GM18858 (cell line): Measurements from ENCODE around the gene CHAC2.
A peak's percentile ranks its signal among the peaks of the same experiment; 100 is the strongest.
"Not testable (repeated sequence)": the region's sequence is repeated elsewhere in the genome, so short reads cannot be mapped to it uniquely, and the experiment has no call there.

Source experiments
- ATAC-seq: cut with Tn5 transposase; IDR thresholded peaks from one replicate; pipeline ENCODE4 v1.9.1; 2021; ENCODE audit not compliant: unreplicated experiment

Gene CHAC2

DNA sequence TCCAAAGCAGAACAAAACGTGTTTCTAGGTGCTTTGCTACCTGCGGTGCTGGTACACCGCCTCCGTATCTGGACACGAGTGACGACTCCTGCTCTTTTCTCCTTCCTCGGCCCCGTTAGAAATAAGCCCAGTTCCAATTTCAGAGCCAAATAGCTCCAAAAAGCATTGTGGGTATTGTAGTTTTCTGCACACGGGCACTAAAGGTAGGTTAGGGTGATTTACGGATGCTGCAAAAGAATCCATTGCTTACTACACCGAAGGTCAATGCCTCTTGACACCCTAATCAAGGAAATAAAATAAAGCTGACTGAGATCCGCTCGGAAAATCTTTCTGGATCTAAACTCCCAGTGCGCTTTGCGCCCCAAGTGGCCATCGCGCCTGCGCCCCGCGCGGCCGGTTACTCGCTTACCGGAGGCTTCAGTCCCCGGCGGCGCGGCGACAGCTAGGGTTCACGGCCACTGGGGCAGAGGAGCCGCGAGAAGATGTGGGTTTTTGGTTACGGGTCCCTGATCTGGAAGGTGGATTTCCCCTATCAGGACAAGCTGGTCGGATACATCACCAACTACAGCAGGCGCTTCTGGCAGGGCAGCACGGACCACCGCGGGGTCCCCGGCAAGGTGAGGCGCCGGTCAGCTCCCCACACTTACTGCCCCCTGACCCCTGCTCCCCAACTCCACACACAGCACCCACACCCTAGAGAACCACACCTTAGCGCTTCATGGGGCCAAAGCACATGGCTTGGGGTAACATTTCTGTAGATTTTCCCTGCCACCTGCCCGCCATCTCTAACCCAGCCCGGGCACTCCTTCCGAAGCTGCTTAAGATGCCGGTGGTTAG is at the start of gene CHAC2:
Gene CHAC2, plus strand, starts transcription at position 400 of the 837 bp plus-strand sequence. Its CDS starts 83 bp downstream, at position 483.
- ATAC-seq, result peak; percentile 81

DNA sequence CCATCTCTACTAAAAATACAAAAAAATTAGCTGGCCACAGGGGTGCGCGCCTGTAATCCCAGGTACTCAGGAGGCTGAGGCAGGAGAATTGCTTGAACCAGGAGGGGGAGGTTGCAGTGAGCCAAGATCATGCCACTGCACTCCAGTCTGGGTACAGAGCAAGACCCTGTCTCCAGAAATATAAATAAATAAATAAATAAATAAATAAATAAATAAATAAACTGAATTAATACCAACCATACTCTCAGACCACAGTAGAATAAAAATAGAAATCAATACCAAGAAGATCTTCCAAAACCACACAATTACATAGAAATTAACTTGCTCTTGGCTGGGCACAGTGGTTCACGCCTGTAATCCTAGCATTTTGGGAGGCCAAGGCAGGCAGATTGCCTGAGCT is 46.7 kb upstream of the CHAC2 start:
- ATAC-seq, result not testable (repeated sequence)

GRCh38 chr2:53724536-53724935 is 43.1 kb upstream of the CHAC2 start:
- ATAC-seq, result no peak

GRCh38 chr2:53725662-53726061 is 41.9 kb upstream of the CHAC2 start:
- ATAC-seq, result no peak

DNA sequence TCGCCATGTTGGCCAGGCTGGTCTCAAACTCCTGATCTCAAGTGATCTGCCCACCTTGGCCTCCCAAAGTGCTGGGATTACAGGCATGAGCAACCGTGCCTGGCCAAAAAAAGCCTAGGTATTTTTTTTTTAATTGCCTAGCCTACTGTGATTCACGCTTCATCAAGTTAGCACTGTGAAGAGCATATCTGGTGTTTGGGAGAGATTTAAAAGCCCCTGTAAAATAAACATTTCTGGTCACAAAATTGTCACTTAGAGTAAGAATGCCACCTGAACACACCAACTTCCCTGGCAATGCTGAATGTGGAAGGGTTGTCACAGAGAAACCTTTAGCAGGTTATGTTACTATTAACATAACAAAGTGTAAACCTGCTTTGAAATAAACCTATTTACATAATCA is 39.7 kb upstream of the CHAC2 start:
- ATAC-seq, result no peak

DNA sequence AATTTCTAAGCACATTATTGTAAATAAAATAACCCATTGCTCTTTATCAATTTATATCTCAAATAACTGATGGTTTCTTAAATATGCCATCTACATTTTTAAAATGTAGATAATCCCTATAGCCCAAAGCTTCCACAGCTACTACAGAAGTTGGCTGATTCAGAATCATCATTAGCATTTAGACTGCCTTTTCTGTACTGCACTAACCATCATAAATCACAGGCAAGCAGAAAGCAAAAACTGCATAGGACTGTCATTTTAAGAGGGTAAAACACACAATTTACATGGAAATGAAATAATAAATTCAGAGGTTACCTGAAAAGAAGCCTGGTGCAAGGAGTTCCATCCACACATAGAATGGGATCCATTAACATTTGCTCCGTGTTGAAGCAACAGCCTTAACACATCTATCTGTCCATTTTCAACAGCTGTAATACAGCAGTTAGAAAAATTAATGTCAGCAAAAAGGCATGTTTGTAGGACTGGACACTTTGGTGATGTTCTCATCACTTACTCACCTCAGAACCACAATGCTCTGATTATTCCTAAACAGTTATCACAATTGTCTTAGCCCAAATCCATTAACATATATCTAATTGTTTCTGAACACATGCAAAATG is 38.4 kb upstream of the CHAC2 start:
- no peak for ATAC-seq

GRCh38 chr2:53737091-53737490 is 30.5 kb upstream of the CHAC2 start:
- ATAC-seq, result no peak

GRCh38 chr2:53739032-53739431 is 28.6 kb upstream of the CHAC2 start:
- no peak for ATAC-seq

DNA sequence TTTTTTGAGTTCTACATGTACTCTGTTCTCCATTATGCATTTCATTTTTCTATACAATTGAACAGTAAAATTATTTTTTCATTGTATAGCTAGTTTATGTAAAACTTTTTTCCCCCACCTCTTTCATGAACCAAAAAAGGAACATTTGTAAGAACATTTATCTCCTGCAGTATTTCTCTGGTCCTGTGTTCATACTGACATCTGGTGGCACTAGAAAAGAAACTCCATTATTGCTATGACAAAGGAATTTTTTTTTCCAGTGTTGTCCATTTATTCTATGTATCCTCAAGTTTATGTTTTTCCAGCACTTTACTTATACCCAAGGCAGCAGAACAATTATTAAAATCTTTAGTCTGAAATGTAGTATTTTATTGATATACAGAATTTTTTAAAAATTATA is 27.4 kb upstream of the CHAC2 start:
- no peak for ATAC-seq

DNA sequence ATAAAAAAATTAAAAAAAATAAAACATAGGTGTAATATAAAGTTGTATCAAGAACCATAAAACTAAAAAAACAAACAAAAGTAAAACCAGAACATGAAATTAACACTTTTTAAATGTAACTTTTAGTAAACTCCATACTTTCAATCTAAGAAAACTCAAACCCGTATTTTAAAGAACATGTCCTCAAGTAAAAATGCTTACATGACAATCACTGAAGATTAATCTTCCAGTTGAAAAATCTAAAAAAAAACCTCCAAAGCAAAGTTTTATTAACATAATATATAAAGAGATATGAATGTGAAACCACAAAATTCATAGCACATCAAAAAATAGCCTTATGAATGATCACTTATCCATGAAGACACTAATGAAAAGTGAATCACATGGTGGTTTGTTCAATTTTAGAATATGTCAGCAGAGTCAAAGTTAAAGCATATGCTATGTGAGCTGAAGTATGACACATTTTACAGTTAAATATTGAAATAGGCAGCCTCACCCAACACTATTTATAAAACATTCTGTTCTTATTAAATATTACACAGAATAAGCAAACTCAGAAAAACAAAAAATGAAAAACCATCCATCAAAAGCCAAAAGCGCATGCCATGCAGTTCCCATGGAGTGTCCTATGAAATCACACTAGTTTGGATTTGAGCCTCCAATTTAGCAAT is 23.1 kb upstream of the CHAC2 start:
- no peak for ATAC-seq

GRCh38 chr2:53750041-53750768 is 17.4 kb upstream of the CHAC2 start:
- ATAC-seq, result peak; percentile 22

DNA sequence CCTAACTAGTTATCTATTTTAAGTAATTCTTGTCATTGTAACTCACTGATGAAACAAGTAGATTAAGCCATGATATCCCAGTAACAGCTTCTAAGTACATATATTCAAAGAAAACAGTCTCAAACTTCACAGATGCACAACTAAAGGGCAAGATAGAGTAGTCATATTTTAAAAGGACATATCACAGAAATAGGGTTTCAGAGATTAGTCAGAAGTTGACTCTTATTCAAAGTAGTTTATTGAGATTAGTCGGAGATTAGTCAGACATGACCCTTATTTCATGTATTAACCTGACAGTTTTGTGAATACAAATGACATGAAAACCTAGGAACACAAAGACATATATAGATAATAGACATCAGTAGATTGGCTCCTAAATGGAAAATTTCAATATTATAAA is 15.9 kb upstream of the CHAC2 start:
- ATAC-seq, result peak; percentile 96

DNA sequence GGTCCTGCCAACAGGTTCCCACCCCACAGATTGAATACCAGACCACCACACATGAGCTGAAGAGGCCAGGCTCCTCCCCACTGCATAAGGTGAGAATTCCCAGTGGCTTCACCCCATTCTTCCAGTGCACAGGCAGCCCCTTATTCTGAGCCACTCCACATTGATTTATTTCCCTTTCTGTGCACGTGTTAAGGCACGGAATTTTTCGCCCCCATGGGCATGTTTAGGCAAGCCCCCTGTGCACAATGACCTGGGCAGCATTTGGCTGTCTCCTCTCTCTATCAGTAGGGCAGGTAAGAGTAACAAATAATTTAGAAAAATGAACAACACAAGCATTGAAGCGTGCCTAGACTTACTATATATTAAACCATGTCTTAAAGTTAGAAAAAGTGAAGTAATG is 15.2 kb upstream of the CHAC2 start:
- no peak for ATAC-seq

- ATAC-seq, result no peak
Observed at GRCh38 chr2:53753041-53753440, 14.6 kb upstream of the CHAC2 start.

- ATAC-seq, result no peak
Observed at GRCh38 chr2:53755121-53755520, 12.5 kb upstream of the CHAC2 start.

- ATAC-seq, result no peak
Observed at GRCh38 chr2:53756644-53757043, 11.0 kb upstream of the CHAC2 start.

DNA sequence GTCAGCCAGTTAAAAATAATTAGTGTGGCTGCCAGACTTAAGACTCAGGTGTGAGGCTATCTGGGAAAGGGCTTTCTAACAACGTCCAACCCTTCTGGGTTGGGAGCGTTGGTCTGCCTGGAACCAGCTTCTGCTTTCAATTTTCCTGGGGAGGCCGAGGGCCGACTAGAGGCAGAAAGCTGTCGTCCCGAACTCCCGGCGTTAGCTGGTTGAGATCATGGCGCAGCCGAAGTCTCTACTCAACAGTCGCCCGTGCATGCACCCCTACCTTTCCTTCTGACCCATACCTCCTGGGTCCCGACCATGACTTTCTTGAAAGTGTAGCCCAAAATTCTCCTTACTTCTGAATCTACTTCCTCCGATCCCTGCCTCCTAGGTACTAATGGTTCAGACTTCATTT is 10.4 kb upstream of the CHAC2 start:
- ATAC-seq, result not testable (repeated sequence)

DNA sequence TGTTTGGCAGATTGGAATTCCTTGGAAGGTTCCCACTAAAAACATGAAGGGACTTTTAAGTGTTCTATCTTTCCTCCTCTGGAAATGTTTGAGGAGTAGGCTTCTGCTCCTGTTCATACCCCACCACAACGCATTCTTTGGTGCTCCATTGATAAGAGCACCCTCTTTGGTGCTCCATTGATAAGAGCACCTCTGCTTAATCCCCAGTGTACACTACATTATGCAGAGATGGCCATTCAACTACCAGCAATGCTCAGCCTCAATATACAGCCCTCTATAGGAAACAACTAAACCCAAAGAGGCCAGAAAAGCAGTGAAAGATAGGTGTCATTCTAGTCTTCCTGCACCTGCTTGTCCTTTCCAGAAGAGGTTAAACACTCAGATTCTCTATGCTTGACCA is 1.8 kb upstream of the CHAC2 start:
- no peak for ATAC-seq

DNA sequence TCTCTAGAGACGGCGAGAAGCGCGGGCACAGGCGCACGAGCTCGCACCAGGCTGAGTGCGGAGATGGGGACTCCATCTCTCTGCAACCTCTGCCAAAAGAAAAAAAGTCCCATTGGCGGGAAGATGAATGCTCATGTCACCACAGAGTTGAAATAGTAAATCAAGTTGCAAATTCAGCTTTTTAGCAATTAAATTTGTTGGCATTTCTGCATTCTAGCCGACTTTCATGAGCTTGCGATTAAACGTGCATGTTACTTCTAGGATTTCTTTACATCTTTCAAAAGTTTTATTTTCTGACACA is 588 bp downstream of the CHAC2 start:
- peak; percentile 28 for ATAC-seq

- no peak for ATAC-seq
Observed at GRCh38 chr2:53769318-53769945, 1.8 kb downstream of the CHAC2 start.

DNA sequence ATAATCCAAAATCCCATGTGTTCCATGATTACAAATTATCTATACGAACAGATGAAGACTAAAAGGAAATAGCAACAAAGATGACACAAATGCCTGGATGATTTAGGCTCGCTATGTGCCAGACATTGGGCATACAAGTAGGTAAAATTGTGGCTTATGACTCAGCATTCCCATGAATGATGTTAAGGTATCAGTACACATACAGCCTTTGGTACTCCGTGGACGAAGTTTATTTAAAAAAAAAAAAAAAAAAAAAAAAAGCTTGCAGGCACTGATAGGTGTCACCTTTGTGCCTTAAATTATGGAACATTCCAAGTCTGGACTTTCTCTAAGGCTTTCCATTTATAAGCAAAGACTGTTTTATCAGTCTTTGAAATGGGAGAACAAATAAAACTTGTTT is 2.7 kb downstream of the CHAC2 start:
- no peak for ATAC-seq
